ENCODE measurements around the gene PRUNE1. TPM values are rescaled to one million over a fixed set of nuclear protein-coding genes. Genes with fewer than 3 reads are reported as not detected.

Gene PRUNE1
- total RNA-seq, 1 donor from 2014 or later = 15.5 TPM

DNA sequence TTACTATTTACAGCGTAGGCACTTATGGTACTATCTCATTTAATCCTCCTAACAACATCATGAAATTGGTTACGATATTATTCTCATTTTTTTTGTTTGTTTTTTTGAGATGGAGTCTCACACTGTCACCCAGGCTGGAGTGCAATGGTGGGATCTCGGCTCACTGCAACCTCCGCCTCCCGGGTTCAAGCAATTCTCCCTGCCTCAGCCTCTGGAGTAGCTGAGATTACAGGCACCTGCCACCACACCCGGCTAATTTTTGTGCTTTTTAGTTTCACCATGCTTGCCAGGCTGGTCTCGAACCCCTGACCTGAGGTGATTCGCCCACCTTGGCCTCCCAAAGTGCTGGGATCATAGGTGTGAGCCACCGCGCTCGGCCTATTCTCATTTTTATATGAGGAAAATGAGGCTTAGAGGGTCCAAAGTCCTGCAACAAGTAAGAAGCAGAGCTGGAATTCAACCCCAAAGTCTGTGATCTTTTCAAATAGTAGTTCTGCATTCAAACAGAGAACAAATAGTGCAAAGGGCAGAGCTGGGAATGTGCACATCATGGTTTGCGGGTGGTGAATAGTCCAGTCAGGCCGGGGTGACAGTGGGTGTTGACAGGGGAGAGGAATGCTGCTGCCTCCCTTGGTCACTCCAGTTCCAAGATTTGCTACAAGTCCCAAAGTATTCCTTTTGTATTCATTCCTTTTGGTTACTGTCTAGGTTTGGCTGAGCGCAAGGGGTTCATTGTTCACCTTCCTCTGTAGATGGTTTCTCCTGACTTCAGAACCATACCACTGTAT, 4.6 kb downstream of the PRUNE1 start:
- intact Hi-C loops (cut with micrococcal nuclease) = no loop called here
- no peak overlapping the region for H3K4me3 Mint-ChIP-seq (ENCODE audit: low read depth)
- no peaks in the 10 kb centered on the region for H3K9me3 Mint-ChIP-seq
- H3K4me1 Mint-ChIP-seq (ENCODE audit: low read depth) = peaks cover 20% of the 10 kb centered on the region
- no peak for DNase-seq (ENCODE audit: low spot score)
- H3K27me3 Mint-ChIP-seq (ENCODE audit: low read depth) = no peaks in the 10 kb centered on the region
- H3K36me3 Mint-ChIP-seq (ENCODE audit: low read depth) = peaks cover 7% of the 10 kb centered on the region
- H3K27ac Mint-ChIP-seq = no peak overlapping the region

DNA sequence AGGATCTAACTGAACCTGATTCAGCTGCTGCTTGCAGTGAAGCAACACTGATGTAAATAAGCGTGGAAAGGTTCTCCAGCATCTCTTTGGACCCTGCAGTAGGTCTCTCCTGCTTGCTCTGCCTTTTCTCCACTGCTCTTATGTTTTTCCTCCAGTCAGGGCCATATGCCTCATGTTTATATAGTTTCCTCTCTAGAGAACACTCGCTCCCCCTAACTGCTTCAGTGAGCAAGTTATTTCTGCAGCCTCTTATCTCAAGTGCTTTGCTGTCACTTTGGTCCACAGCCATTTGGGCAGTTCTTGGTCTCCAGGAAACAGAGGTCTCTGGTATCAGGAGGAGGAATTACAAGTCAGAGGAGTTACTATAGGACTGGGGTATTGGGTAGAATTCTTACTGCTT, 5.3 kb downstream of the PRUNE1 start:
- Mint-ChIP-seq H3K4me1 (ENCODE audit: low read depth) (peaks cover 15% of the 10 kb centered on the region), H3K9me3 (no peaks in the 10 kb centered on the region)
- intact Hi-C loops (cut with micrococcal nuclease) = no loop called here

DNA sequence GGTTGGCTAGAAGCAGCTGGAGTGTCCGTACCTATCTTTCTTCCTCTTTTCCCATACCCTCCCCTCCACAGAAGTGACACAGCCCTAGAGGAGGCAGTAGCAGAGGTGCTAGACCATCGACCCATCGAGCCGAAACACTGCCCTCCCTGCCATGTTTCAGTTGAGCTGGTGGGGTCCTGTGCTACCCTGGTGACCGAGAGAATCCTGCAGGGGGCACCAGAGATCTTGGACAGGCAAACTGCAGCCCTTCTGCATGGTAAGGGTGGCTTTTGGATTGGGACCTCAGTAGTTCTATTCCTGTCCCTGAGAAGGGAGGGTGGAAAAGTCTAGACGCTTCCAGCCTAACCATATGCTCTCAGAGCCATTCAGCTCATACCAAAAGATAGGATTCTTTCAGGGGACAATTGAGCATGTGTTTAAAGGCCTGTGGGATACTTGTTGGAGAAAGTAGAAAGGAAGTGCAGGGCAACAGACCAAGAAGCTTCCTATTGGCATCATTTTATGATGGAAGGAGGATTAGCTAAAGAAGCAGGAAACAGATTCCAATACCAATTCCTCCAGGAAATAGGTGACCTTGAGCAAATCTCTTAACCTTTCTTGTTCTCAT, 16.4 kb downstream of the PRUNE1 start:
- intact Hi-C loops (cut with micrococcal nuclease) = loop anchor here (2.0 kb wide), 1 partner anchor 34 kb away; the partner anchor contains the start of gene CDC42SE1
- H3K4me3 Mint-ChIP-seq (ENCODE audit: low read depth) = no peak overlapping the region
- peaks cover 33% of the 10 kb centered on the region for H3K36me3 Mint-ChIP-seq (ENCODE audit: low read depth)
- peaks cover 5% of the 10 kb centered on the region for H3K4me1 Mint-ChIP-seq (ENCODE audit: low read depth)
- H3K27me3 Mint-ChIP-seq (ENCODE audit: low read depth) = no peaks in the 10 kb centered on the region
- no peak overlapping the region for H3K27ac Mint-ChIP-seq
- DNase-seq (ENCODE audit: low spot score) = peak; percentile 72
- no peaks in the 10 kb centered on the region for H3K9me3 Mint-ChIP-seq

More for the DNA sequence above, 5.3 kb downstream of the PRUNE1 start:
- H3K36me3 Mint-ChIP-seq (ENCODE audit: low read depth) = peaks cover 10% of the 10 kb centered on the region
- no peak overlapping the region for H3K4me3 Mint-ChIP-seq (ENCODE audit: low read depth)
- no peaks in the 10 kb centered on the region for H3K27me3 Mint-ChIP-seq (ENCODE audit: low read depth)
- H3K27ac Mint-ChIP-seq = no peak overlapping the region
- no peak for DNase-seq (ENCODE audit: low spot score)

DNA sequence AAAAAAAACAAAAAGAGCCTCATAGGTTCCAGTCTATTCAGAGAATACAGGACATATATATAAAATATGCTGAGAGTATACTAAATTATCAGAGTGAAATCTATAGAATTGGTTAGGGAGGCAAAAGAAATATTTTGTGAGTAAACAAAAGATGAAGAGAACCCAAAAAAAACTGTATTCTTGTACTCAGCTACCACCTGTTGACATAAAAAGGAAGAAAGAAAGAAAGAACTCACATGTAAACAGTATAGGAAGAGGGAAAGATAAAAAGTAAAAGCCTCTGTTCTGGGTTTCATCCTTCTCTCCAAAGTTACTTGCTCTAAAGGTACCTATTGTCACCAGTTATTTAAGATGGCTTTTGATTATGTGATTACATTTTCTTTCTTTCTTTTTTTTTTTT, 18.2 kb downstream of the PRUNE1 start:
- DNase-seq (ENCODE audit: low spot score) = no peak
- peaks cover 5% of the 10 kb centered on the region for H3K4me1 Mint-ChIP-seq (ENCODE audit: low read depth)
- H3K4me3 Mint-ChIP-seq (ENCODE audit: low read depth) = no peak overlapping the region
- H3K27me3 Mint-ChIP-seq (ENCODE audit: low read depth) = no peaks in the 10 kb centered on the region
- H3K27ac Mint-ChIP-seq = no peak overlapping the region
- intact Hi-C loops (cut with micrococcal nuclease) = no loop called here
- peaks cover 40% of the 10 kb centered on the region for H3K36me3 Mint-ChIP-seq (ENCODE audit: low read depth)
- no peaks in the 10 kb centered on the region for H3K9me3 Mint-ChIP-seq

DNA sequence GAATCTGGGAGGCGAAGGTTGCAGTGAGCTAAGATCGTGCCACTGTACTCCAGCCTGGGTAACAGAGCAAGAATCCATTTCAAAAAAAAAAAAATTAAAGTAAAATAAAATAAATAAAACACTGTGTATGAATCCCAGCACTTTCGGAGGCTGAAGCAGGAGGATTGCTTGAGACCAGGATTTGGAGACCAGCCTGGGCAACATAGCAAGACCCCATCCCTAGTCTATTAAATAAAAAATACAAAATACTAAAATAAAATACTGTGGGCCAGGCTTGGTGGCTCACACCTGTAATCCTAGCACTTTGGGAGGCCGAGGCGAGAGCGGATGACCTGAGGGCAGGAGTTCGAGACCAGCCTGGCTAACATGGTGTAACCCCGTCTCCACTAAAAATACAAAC, 23.9 kb downstream of the PRUNE1 start:
- Mint-ChIP-seq H3K36me3 (ENCODE audit: low read depth) (peaks cover 43% of the 10 kb centered on the region), H3K27ac (no peak overlapping the region), H3K27me3 (ENCODE audit: low read depth) (no peaks in the 10 kb centered on the region), H3K4me3 (ENCODE audit: low read depth) (no peak overlapping the region), H3K9me3 (no peaks in the 10 kb centered on the region), H3K4me1 (ENCODE audit: low read depth) (no peaks in the 10 kb centered on the region)
- intact Hi-C loops (cut with micrococcal nuclease) = no loop called here
- DNase-seq (ENCODE audit: low spot score) = no peak

DNA sequence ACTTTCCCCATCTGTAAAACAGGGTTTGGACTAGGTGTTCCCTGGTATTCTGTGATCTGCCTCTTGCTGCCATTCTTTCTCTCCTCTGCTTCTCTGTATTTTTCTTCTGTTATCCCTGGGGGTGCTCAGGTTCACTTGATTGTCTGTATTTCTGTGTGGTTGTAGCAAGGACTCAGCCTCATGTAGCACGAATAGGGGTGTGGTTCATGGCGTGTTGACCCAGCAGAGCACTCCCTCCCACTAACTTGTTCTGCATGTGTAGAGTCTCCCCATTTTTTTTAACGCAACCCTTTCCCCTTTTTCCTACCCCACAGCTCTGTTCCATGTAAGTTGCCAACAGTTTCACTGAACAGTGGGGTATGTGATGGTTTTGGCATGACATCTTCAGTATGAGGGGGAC, 26.9 kb downstream of the PRUNE1 start:
- H3K27ac Mint-ChIP-seq = no peak overlapping the region
- intact Hi-C loops (cut with micrococcal nuclease) = no loop called here

DNA sequence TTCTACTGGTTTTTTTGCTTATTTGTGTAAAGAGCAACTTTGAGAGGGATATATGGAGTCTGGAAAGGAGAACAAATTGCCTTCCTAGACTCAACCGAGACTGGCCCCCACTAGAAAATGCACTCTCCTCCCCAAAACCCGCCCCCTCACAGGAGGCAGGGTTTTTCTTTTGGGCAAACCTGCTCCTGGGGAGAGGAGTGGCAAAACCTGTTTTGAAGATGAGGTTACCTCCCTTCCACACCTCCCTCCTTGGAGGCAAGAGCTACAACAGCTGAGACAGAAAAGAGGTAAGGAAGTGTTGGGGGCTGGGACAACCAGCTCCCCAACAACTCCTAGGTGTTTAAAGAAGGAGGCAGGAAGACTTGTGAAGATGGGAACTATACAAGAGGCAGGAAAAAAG, 28.1 kb downstream of the PRUNE1 start, which contains the start of gene BNIPL:
TSS of gene BNIPL (plus strand) at position 231 of the 400 bp plus-strand sequence. CDS start at position 371, 140 bp downstream.
- H3K4me3 Mint-ChIP-seq (ENCODE audit: low read depth) = no peak within 1 kb of the TSS
- H3K27ac Mint-ChIP-seq = no peak within 1 kb of the TSS
- peaks cover 22% of the 10 kb centered on the region for H3K36me3 Mint-ChIP-seq (ENCODE audit: low read depth)
- H3K9me3 Mint-ChIP-seq = no peaks in the 10 kb centered on the region
- no peaks in the 10 kb centered on the region for H3K27me3 Mint-ChIP-seq (ENCODE audit: low read depth)
- DNase-seq (ENCODE audit: low spot score) = no peak
- intact Hi-C loops (cut with micrococcal nuclease) = no loop called here
- H3K4me1 Mint-ChIP-seq (ENCODE audit: low read depth) = no peaks in the 10 kb centered on the region

More for the DNA sequence above, 26.9 kb downstream of the PRUNE1 start:
- Mint-ChIP-seq H3K9me3 (no peaks in the 10 kb centered on the region), H3K4me1 (ENCODE audit: low read depth) (no peaks in the 10 kb centered on the region), H3K4me3 (ENCODE audit: low read depth) (no peak overlapping the region), H3K36me3 (ENCODE audit: low read depth) (peaks cover 26% of the 10 kb centered on the region), H3K27me3 (ENCODE audit: low read depth) (no peaks in the 10 kb centered on the region)
- no peak for DNase-seq (ENCODE audit: low spot score)

DNA sequence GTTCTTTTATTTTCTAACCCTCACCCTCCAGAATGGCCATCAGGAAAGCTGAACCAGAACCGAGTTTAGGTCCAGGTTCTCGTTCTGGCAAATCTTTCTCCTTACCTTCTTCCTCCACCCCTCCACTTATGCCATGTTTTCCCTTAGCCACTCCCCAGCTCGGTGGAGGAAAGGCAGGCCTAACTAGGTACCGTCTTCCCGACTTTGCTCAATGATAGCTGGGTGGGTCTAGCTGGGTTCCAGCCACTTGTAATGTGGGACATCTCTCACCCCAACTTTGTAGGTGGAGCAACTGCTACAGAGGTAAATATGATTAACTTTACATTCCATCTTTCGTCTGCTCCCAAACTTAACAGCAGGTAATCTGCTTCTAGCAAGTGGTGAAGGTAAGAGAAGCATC, 28.8 kb downstream of the PRUNE1 start:
- H3K9me3 Mint-ChIP-seq = no peaks in the 10 kb centered on the region
- no peak for DNase-seq (ENCODE audit: low spot score)
- H3K27ac Mint-ChIP-seq = no peak overlapping the region
- intact Hi-C loops (cut with micrococcal nuclease) = no loop called here
- H3K4me3 Mint-ChIP-seq (ENCODE audit: low read depth) = no peak overlapping the region
- no peaks in the 10 kb centered on the region for H3K4me1 Mint-ChIP-seq (ENCODE audit: low read depth)
- peaks cover 19% of the 10 kb centered on the region for H3K36me3 Mint-ChIP-seq (ENCODE audit: low read depth)
- no peaks in the 10 kb centered on the region for H3K27me3 Mint-ChIP-seq (ENCODE audit: low read depth)

DNA sequence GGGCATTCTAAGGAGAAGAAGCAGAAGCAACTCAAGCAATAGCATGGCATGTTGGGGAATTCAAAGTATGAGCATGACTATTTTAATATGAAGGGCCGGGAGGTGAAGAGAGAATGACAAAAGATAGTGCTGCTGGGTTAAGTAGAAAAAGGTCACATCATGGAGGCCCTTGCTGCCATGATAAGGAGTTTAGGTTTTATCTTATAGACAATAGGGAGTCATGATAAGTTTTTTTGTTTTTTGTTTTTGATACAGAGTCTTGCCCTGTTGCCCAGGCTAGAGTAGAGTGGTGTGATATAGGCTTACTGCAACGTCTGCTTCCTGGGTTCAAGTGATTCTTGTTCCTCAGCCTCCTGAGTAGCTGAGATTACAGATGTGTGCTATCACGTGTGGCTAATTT, 31.3 kb downstream of the PRUNE1 start:
- H3K27me3 Mint-ChIP-seq (ENCODE audit: low read depth) = no peaks in the 10 kb centered on the region
- intact Hi-C loops (cut with micrococcal nuclease) = no loop called here
- no peak overlapping the region for H3K27ac Mint-ChIP-seq
- H3K4me3 Mint-ChIP-seq (ENCODE audit: low read depth) = no peak overlapping the region
- no peak for DNase-seq (ENCODE audit: low spot score)
- no peaks in the 10 kb centered on the region for H3K9me3 Mint-ChIP-seq
- H3K36me3 Mint-ChIP-seq (ENCODE audit: low read depth) = peaks cover 11% of the 10 kb centered on the region
- H3K4me1 Mint-ChIP-seq (ENCODE audit: low read depth) = peaks cover 6% of the 10 kb centered on the region

DNA sequence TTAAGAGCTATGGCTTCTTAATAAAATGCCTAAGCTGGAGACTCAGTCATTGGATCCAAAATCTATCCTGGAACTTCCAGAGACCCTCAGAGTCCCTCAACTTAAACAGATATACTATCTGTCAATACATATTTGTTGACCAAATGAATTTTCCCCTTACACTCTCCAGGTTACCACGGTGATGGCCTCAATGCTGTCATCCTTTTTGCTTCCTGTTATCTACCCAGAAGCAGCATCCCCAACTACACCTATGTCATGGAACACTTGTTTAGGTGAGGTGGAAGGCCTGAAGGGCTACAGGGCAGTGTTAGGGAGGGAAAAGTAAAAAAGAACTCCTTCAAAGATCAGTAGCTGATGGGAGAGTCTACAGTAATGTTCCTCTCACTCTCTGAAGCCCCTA, 34.9 kb downstream of the PRUNE1 start:
- intact Hi-C loops (cut with micrococcal nuclease) = no loop called here
- H3K9me3 Mint-ChIP-seq = no peaks in the 10 kb centered on the region
- H3K27ac Mint-ChIP-seq = no peak overlapping the region
- H3K27me3 Mint-ChIP-seq (ENCODE audit: low read depth) = no peaks in the 10 kb centered on the region
- peaks cover 8% of the 10 kb centered on the region for H3K4me1 Mint-ChIP-seq (ENCODE audit: low read depth)
- no peak overlapping the region for H3K4me3 Mint-ChIP-seq (ENCODE audit: low read depth)
- H3K36me3 Mint-ChIP-seq (ENCODE audit: low read depth) = peaks cover 2% of the 10 kb centered on the region
- DNase-seq (ENCODE audit: low spot score) = no peak

DNA sequence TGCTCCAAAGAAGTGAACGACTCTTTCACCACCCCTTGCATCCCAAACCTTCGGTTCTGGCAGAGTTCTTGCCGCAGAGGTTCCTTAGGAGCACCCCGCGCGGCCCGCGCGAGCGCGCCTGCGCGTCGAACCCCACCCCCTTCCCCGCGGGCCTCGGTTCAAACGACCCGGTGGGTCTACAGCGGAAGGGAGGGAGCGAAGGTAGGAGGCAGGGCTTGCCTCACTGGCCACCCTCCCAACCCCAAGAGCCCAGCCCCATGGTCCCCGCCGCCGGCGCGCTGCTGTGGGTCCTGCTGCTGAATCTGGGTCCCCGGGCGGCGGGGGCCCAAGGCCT, 39.3 kb downstream of the PRUNE1 start, which contains the start of gene C1orf56:
TSS of gene C1orf56 (plus strand) at position 161 of the 334 bp plus-strand sequence. CDS start at position 258, 97 bp downstream.
- peak; percentile 42 for DNase-seq (ENCODE audit: low spot score)
- Mint-ChIP-seq H3K4me3 (ENCODE audit: low read depth) (peak within 1 kb of the TSS; percentile 86), H3K36me3 (ENCODE audit: low read depth) (peaks cover 30% of the 10 kb centered on the region), H3K9me3 (no peaks in the 10 kb centered on the region), H3K27ac (peak within 1 kb of the TSS; percentile 77), H3K27me3 (ENCODE audit: low read depth) (no peaks in the 10 kb centered on the region), H3K4me1 (ENCODE audit: low read depth) (peaks cover 18% of the 10 kb centered on the region)
- intact Hi-C loops (cut with micrococcal nuclease) = loop anchor here (2.0 kb wide), 1 partner anchor 39 kb away; the partner anchor contains the start of gene PRUNE1

DNA sequence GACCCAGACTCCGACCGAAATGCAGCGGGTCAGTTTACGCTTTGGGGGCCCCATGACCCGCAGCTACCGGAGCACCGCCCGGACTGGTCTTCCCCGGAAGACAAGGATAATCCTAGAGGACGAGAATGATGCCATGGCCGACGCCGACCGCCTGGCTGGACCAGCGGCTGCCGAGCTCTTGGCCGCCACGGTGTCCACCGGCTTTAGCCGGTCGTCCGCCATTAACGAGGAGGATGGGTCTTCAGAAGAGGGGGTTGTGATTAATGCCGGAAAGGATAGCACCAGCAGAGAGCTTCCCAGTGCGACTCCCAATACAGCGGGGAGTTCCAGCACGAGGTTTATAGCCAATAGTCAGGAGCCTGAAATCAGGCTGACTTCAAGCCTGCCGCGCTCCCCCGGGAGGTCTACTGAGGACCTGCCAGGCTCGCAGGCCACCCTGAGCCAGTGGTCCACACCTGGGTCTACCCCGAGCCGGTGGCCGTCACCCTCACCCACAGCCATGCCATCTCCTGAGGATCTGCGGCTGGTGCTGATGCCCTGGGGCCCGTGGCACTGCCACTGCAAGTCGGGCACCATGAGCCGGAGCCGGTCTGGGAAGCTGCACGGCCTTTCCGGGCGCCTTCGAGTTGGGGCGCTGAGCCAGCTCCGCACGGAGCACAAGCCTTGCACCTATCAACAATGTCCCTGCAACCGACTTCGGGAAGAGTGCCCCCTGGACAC, 39.8 kb downstream of the PRUNE1 start:
- H3K9me3 Mint-ChIP-seq = no peaks in the 10 kb centered on the region
- no peaks in the 10 kb centered on the region for H3K27me3 Mint-ChIP-seq (ENCODE audit: low read depth)
- intact Hi-C loops (cut with micrococcal nuclease) = loop anchor here (1.0 to 2.0 kb wide), 2 partner anchors 9 to 39 kb away; partner anchors contain the start of gene PRUNE1
- H3K4me1 Mint-ChIP-seq (ENCODE audit: low read depth) = peaks cover 14% of the 10 kb centered on the region
- H3K36me3 Mint-ChIP-seq (ENCODE audit: low read depth) = peaks cover 33% of the 10 kb centered on the region
- H3K27ac Mint-ChIP-seq = peak overlapping the region; percentile 77
- peak overlapping the region; percentile 86 for H3K4me3 Mint-ChIP-seq (ENCODE audit: low read depth)
- DNase-seq (ENCODE audit: low spot score) = peak; percentile 52

Data from activated T-helper 2 cell treated with anti-CD3 and anti-CD28 coated beads, Interferon-gamma antibody, Interleukin-2, Interleukin-4, amounts not matched to agents 10 μg/mL and 5 μg/mL and 100 μg/mL, durations not matched to agents 14 hours and 24 hours and 36 hours (primary cell).